GM18873 (cell line): ENCODE data around the gene PPP1R1B.
"Not testable (repeated sequence)": the region's sequence is repeated elsewhere in the genome, so short reads cannot be mapped to it uniquely, and the experiment has no call there.

Experiments used
- ATAC-seq: cut with Tn5 transposase; IDR thresholded peaks from one replicate; pipeline ENCODE4 v1.9.1; 2021; ENCODE audit warnings: mild to moderate bottlenecking, moderate library complexity, moderate number of reproducible peaks; ENCODE audit not compliant: unreplicated experiment, low FRiP score

The PPP1R1B gene

DNA sequence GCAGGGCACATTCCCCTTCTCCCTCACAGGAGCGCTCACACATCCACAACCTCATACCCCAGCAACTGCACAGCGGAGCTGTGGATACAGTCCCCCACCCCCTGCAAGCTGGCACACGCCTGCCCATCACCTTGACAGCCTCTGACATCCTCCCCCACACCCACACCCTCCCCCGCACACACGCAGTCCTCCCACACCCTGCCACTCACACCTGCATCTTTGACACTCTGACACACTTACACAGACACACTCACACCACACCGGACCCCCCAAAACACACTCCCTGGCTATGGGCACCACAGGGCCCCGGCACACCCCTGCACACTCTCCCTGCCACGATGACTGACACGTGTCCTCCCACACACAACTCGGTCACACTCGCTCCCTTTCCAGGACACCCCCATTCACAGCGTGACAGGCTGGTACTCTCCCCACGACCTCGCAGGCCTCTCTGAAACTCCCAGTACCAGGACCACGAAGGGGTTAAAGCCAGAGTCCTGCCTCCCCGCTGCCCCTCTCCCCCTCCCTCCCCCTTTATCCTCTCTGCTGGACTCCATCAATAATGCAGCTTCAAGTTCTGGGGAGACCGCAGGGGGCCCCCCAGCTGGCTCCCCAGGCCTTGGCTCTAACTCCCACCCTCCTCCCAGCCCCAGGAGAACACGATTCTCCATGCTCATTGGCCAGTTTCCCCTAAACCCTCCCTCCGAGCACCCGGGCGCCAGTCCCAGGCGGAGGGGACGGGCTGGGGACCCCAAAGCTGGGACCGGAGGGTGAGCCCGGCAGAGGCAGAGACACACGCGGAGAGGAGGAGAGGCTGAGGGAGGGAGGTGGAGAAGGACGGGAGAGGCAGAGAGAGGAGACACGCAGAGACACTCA is at the start of gene PPP1R1B:
Gene PPP1R1B, plus strand, starts transcription at position 782 of the 876 bp plus-strand sequence. CDS start 441 bp downstream, outside the sequence.
- no peak for ATAC-seq

- no peak for ATAC-seq
These were observed 48.5 kb upstream of the PPP1R1B start for GRCh38 chr17:39578272-39578671.

DNA sequence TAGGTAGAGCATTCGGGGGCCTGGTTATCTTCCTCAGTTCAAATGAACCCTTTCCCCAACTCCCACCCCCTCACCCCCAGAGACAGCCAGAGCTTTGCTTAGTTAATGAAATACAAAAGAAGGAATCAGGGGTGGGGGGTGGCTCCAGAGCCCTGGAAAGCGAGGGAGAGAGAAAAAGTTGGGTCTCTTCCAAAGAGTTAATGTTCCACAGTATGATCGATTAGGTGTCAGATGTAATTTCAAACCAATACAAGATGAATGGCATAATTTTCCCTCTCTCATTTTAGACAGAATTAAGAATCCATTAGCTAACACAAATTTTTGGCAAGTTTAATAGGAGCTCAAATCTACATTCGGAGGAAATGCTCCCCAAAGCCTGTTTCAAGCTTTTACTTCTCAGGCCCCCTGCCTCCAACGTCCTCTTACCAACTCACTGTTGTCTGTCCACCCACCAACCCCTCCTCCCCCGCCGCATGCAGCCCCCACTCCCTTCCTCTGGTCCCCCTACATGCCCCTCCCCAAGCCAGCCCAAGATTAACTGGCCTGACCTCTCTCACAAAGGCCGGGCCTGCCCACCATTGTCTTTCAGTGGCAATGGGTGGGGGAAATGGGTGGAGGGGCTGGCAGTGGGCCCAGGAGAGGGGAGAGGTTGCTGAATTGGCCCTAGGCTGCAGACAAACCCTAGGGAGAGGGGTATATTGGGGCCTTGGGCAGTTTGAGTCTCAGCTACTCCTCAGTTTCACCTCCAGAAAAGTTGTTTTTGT is 47.3 kb upstream of the PPP1R1B start:
- ATAC-seq, result no peak

DNA sequence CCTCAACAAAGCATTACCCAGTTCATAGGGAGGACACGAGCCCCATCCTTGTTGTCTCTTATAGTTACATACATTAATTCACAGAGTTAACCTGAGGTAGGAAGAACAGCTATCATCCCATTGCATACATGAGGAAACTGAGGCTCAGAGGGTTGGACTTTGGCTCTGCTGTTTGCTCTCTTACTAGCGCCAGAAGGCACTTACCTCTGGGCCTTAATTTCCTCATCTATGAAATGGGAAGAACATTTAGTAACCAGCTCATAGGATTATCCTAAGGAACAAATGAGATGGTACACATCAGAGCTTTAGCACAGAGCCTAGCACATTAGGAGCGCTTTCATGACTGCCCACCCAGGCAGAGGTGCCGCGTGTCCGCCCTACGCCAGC is 46.7 kb upstream of the PPP1R1B start:
- ATAC-seq, result no peak

- no peak for ATAC-seq
These were observed 45.5 kb upstream of the PPP1R1B start for GRCh38 chr17:39581071-39581758.

- ATAC-seq, result no peak
These were observed 45.0 kb upstream of the PPP1R1B start for GRCh38 chr17:39581759-39582085.

GRCh38 chr17:39582658-39583057 is 44.1 kb upstream of the PPP1R1B start:
- ATAC-seq, result no peak

- ATAC-seq, result not testable (repeated sequence)
These were observed 36.6 kb upstream of the PPP1R1B start for GRCh38 chr17:39590180-39590579.

- ATAC-seq, result no peak
These were observed 34.5 kb upstream of the PPP1R1B start for GRCh38 chr17:39591958-39592954.

DNA sequence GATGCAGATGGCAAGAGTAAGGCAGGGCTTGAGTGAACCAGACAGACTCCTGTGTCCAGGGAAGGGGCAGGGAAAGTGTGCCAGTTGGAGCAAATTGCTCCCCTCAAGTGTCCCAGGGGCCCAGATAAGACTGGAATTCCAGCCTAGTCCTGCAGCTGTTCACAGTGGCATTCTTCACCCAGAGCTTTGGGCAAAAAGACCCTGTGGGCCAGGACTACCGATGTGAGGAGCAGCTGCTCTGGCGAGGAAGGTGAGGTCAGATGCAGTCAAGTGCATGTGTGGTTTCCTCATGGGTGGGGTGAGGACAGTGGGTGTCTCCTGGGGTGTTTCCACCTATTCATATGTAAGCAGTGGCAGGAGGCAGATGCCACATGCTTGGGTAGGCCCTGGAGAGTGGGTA is 33.4 kb upstream of the PPP1R1B start:
- no peak for ATAC-seq

- ATAC-seq, result no peak
These were observed 31.5 kb upstream of the PPP1R1B start for GRCh38 chr17:39595294-39595693.

GRCh38 chr17:39595928-39596510 is 30.7 kb upstream of the PPP1R1B start:
- ATAC-seq, result no peak

DNA sequence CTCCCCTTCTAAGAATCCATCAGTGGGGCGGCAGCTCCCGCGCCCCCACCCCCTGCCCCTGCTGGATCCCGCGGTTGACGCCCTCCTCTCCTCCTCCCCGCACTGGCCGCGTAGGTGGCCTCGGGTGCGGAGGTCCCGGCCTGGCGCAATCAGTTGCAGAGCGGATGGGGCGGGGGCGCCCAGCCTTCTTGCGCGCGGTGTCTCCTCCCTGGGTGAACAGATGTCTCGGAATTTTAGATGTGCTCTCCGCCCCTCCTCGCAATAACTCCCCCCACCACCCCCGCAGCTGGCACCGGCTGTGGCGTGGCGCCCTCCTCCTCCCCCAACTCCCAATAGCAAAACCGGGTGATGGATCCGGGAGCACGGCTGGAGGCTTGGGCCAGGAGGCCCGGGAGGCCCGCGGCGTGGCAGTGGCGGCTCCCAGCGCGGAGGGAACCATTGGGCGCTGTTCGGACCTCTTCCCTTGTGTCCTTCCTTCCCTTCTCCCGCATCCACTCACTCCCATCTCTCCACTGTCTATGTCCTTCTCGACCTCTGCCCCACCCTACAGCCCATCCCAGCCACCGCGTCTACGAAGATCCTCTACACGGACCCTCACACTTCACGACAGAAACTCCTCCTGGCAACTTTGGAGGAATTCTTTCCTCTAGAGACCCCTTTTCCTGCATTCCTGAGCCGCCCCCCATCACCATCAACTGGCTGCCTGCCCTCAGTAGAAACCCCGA is 30.0 kb upstream of the PPP1R1B start:
- ATAC-seq, result no peak

DNA sequence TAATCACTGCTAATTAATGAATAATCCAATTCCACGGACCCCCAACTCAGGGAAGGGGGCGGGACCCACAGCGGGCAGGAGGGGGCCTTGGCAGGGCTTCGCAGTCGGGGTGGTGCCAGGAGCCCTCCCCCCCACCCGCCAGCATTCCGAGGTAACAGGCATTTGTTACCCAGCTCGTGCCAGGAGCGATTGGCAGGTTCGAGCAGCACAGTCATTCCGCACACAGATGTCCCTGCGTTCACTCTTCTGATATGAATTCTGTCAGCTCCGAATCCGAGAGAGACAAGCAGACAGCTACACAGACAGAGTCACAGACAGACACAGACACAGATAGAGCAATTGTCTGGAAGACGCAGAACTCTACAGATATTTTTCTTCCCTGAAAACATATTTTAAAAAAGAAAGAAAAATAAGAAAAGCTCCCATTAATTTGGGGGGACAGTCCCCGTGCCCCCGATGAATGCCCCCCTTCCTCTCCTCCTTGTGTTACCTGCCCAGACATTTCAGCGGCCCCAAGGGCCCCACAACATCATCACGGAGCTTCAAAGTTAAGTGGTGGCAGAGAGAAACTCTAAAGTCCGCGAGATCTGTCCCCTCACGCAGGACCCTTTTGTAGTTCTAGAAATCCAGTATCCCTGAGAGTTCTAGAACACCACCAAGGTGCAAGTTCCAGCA is 29.2 kb upstream of the PPP1R1B start:
- ATAC-seq, result no peak

DNA sequence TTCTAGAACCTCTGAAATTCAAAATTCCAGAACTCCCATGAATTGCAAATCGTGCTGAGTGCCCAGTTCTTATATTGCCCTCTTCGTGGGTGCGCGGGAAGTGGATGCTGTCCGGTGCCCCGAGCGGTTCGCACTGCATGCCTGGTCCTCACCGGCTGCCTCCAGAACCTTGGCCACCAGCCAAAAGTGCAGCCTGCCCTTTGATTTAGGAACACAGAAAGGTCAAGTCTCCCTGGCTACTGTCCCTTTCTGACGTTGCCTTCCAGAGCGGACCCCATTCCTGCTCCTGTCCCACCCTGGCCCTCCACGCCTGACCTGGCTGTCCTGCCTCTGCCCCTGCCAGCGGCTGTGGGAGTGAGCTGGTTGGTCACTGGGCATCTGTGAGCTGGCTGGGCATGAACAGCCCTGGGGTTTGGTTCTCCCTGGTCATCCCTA is 28.7 kb upstream of the PPP1R1B start:
- no peak for ATAC-seq

DNA sequence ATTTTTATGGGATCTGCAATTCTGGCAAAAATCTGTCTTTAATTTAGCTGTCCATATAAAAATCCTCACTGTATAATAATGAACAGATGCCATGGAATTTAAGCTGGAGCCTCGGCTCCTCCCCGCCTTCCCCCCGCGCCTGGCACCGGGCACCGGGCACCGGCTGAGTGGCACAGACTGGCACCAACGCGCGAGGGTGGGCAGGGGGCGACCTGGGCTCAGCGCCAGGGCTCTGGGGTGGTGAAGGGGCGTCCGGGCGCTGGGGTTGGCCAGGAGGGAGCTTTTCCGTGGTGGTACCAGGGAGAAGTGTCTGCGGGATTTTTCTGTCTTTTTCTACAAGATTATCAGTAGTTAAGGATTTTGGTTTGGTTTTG is 28.1 kb upstream of the PPP1R1B start:
- no peak for ATAC-seq

DNA sequence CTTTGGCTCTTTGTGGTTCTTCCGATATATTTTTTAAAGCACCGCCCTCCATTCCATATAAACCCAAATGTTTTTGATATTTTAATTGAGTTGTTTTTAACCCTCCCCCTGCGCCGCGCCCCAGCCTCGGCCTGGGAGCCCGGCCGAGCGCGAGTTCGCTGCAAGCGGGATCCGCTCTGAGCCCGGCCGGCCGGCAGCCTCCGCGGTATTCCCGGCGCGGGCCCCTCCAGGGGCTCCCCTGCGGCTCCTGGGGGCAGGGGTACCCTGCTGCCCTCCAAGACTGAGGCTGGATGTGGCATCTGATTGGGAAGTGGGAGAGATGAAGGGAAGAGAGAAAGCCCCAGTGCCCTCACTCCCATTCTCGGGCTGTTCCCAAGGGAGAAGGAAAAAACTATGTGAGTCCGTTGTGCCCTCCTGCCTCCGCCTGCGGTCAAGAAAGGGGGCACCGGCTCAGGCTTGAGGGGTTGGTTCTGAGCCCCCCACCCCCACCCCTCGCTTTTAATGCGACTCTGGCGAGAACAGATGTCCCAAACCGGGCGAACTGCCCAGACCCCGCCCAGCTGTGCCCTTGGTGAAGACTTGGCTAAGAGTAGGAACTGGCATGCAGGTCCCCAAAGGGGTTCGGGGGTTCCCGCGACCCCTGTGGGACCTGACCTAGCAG is 27.6 kb upstream of the PPP1R1B start:
- ATAC-seq, result no peak

DNA sequence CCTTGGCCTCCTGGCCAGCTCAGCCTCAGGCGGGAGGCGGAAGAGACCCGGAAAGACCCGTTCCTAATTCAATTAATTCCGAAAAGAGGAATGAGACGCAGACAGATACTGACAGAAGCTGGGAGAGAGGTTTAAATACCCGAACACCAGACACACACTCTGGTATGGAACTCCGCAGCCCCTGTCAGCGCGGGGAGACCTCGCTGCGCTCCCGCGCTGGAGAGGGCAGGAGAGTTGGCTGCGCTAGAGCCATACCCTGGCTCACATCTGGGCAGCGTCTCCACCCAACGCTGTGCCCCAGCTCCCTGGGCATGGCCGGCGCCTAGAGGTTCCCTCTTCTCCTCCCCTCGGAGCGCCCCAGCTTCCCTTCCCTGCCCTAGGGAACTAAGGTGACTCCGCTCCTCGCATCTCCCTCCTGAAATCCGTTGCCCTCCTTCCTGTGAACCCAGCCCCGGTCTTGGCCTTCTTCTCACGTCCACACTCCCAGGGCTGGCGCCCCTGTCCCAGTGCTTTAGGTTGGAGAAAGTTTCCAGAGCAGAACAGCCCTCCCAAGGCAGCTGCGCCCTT is 27.0 kb upstream of the PPP1R1B start:
- no peak for ATAC-seq
